HG02763 (cell line): Measurements from ENCODE around the gene MAF.

Source experiments
- ATAC-seq: cut with Tn5 transposase; IDR thresholded peaks from one replicate; pipeline ENCODE4 v1.9.1; 2021; ENCODE audit warnings: mild to moderate bottlenecking, moderate library complexity; ENCODE audit not compliant: unreplicated experiment

Gene MAF

DNA sequence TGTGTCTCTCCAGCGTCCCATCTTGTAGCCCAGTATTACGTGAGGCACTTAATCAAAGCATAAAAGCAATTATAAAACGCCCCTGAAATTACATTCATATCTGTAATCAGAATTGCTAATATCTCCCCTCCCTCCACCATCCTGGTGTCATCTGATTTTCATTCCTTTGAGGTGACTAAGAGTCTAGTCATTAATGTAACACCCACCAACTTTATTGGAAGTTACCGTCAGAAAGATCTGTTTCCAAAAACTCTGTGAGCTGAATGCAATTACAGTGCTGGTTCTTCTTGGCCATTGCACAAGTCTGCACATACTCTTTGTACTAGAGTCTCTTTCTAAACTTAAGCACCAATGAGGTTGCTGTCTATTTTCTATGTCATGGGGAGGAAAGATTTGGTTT is 12.5 kb upstream of the MAF start:
- no peak for ATAC-seq

DNA sequence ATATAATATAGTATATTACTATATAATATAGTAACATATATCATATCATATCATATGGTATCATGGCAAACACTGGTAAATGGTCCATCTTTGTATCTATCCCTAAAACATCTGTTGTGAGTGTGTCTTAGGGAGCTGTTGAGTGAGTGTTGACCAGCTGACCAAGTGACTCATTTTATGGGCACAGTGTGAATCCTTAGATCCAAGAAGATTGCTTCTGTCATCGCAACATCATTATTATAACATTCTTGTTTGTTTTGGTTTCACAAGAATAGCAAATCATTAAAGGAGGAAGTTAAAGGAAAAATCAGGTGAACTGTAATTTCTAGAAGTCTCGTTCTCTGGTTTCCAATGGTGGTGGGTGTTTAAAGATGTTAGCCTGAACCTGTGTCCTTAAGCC is 11.7 kb upstream of the MAF start:
- ATAC-seq = no peak

DNA sequence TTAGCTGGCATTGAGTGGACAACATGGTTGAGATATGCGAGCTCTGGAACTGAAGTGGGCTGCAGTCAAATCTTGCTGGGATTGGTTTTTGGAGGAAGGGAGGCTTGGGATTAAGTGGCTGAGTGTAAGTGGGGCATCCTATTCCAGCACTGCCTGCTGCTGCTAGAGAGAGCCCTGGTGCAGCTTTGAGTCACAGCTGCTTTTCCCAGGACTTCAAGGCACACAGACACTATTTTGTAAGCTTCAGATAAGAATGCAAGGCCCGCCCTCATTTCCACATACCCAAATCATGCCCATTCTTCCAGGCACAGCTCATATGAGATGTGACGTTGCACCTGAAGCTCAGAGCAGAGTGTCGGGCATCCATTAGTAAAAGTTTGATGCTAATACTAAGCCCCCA is 10.2 kb upstream of the MAF start:
- no peak for ATAC-seq

DNA sequence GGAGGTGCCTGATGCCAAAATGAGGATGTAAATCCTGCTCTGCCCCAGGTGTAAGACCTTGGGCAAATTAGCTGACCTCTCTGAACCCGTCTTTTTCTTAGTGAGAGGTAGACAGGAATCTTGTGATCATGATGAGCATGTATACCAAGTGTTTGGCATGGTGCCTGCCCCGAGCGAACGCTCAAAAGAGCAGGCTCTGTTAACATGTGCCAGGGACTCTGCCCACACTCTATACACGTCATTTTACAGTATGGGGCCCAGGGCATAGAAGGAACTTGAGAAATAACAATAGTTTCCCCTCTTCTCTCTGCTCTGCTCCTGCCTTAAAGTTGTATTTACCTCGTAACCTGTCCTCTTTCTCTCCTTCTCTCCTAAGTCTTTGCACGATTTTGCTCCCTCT is 9.3 kb upstream of the MAF start:
- ATAC-seq = no peak

DNA sequence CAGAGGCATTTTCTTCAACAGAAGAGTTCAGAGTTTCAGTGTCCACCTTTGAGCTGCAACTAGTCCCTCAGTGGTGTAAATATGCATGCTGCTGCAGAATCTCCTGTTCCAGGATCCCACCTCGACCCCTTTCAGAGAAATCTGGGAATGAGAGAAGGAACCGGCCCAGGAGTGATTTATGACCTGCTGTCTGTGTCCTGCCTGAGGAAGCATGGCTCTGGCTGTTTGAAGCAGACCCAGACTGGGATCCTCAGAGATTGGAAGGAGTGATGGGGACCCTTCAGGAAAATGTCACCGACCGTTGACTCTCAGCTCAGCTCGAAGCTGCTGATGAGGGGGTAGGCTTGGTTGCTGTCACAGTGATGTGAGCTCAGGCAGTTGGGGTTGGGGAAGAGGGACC is 8.4 kb upstream of the MAF start:
- ATAC-seq = no peak

DNA sequence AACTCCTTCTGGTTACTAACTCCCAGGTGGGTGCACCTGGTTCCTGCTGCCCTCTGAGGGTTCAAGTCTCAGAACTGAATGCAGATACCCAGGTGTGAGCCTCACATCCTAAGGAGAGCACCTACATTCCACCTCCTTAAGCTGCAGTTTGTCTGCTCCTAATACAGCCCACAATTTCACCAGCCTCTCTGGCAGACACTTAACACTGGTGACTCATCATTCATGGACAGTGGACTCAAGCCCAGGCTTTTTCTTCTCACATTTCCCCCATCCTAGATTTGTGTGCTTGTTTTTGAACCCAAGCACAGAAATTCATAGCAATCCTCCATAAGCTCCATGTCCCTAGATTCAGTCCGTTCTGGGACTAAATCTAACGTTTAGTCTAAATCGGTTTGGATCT is 7.0 kb upstream of the MAF start:
- ATAC-seq = no peak

DNA sequence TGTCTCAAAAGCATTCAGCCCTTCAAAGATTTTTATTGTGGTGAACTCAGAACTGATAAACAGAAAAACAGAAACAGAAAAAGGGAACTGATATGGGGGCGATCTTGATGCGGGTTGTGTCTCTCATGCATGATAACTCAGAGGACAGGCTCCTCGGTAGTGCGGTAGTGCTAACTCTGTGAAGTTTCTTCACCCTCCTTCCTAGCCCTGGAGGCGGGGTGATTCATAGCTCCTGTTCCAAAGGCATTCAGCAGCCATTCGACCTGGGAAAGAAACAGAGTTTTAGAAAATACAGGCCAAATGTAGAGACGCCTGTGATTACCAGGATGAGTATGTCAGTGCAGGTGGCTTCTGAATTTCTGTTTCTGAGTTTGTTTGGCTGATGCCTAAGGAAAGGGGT is 5.5 kb upstream of the MAF start:
- ATAC-seq = no peak

DNA sequence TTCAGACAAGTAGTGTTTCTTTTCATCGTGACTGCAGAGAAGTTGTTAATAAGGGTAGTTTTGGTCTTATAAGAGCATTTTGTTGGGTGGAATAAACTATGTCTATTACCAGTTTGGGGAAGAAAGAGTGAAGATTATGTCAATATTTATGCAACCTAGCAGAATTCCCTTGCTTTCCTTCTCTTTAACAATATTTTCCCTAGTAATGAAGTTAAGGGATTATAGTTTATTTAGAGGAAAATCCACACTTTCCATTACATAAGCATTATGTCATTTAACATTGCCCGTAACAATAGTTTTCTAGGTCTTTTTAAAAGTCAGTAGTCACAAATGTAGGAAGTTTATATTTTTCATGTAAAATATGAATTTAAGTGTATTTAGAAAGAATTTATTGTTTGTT is 2.5 kb upstream of the MAF start:
- ATAC-seq = no peak

DNA sequence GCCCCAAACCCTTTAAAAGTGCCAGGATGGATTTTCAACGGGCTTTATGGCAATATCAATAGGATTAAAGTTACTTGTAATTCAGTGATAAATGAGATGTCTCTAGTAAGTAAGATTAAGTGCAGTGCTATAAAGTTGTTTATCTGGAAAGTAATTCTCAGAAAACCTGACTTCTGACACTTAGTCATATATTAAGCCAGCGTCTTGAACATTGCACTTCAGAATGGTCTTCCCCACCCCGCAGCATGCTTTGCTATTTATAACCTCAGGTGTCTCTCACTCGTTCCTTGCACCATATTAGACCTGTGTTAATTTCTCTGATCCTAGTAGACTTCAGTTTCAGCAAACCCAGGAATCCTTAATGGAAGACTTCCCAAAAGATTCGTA is 2.1 kb upstream of the MAF start:
- no peak for ATAC-seq

DNA sequence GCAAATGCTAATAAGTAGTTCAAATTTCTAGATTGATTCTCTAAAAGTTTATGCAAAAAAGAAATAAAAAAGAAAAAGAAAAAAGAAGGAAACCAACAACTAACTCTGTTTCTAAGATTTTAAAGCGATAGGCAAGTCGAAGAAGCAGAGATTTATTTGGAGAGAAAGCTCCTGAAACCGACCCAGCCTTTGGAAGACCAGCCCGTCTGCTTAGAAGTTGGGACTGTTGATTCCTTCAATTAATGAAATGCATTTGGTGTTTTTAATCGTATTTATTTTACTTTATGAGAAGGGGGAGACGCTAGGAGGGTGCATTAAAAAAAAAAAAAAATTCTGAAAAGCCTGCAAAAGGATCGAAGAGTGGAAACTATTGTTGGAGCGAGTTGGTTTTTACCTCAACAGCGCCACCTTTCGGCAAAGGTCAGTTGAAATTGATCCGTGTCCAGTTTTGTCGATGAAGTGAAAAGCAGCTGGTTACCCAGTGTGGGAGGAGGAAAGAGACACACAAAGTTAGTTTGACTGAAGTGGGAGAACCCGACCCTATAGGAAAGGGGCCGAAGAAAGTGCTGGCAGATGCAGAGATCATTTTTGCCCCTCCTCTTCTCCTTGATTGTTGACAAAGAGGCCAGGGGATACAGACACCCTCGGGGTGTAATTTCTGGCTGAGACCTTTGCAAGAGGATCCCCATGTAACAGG is 1.5 kb upstream of the MAF start:
- no peak for ATAC-seq

DNA sequence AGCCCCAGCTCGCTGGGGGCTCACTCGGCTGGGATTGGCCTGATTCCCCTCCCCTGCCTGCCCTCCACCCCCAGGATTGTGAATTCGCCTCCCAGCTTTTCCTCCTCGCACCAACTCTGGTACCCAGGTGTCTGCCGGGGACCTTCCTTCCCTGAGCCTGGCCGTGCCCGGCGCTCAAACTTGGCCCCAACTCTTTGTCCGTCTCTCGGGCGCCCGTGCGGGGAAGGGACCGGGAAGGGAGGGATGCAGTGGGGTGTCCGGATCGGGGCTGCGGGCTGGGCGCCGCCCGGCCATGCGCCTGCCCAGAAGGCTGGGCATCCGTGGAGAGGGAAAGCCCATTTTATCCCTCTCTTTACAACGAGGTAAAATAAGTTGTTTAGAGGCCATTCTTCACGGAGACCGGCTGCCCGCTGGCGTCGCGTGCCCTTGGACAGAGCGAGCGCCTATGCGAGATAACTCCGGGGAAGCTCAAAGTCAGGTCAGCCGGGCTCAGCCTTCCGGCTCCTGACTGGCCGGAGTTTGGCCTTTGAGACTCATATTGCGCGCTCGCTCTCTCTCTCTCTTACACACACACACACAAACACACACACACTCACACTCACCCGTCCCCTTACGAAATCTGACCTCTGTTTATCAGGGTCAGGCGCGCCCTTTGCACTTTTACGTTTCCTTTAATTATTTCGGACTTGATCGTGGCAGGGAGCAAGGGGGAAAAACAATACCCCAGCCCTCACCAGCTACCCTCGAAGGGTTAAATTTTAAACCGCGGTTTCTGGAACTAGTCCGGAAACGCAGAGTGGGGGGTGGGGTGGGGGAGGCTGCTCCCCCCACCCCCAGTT is 774 bp upstream of the MAF start:
- ATAC-seq = no peak

DNA sequence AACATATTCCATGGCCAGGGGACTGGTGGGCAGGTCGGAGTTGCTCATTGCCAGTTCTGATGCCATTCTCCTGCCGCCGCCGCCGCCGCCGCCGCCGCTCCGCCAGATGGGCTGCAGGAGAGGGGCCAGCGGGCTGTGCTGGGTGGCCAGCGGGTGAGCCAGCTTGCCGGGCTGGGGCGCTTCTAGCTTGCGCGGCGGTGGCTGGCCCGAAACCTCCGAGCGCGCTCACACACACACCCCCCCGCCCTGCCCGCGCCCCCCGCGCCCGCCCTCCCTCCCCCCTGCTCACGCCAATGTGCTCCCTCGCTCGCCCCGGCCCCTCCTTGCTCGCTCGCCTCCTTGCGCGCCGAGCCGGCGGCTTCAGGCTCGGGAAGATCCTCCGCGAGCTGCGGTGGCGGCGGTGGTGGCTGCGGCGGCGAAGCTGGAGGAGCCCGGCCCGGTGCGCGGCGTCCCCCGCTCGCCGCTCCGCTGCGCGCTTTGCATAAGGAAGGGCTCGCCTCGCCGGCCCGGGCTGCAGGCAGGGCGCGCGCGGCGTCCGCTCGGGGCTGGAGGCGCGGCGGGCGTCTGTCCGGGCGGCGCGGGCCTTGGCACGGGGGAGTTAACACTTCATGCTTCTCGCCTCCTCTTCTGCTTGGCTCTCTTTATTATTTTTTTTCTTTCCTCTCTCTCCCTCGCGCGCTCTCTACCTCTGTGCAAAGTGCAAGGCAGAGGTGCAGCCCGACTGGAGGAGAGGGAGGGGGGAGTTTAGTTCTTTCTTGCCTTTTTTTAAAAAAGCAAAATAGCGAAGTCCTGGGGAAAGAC is 500 bp downstream of the MAF start:
- ATAC-seq = no peak

DNA sequence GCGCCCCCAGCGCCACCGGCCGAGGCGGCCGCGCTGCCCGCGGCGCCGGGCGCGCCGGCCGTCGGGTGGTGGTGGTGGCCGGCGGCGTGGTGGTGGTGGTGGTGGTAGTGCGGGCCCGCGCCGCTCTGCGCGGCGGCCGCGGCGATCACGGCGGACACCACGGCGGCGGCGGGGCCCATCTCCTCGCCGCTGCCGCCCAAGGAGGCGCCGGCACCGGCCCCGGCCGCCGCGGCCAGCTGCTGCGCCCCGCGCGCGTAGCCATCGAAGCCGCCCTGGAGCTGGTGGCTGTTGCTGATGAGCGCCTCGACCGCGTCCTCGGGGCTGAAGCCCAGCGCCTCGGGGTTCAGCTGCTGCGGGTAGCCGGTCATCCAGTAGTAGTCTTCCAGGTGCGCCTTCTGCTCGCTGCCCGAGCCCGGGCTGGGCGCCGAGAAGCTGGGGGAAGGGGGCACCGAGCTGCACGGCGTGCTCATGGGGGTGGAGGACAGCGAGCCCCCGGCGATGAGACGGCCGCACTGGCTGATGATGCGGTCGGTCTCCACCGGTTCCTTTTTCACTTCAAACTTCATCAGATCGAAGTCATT is 1.2 kb downstream of the MAF start:
- no peak for ATAC-seq

DNA sequence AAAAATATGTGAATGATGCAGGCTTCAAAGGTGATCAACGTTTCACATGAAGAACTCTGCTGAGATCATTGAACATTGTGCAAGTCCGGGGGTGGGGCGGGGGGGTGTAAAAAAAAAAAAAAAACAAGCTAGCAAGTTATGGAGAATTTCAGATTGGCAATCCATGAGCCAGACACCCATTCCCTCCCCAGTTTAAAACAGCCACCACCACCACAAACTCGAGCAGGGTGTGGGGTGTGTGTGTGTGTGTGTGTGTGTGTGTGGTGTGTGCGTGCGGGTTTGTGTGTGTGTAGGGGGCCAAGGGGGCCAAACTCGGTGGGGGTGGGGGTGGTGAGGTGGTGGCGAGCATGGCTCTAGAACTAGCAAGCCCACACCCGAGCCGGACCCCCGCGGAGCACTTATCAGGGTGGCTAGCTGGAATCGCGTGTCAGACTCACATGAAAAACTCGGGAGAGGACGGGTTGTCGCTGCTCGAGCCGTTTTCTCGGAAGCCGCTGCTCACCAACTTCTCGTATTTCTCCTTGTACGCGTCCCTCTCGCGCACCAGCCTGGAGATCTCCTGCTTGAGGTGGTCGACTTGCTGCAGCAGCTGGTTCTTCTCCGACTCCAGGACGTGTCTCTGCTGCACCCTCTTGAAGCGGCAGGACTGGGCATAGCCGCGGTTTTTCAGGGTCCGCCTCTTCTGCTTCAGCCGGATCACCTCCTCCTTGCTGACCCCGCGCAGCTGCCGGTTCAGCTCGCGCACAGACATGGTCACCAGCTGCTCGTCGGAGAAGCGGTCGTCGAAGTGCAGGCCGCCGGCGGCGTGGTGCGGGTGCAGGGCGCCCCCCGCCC is 2.0 kb downstream of the MAF start:
- no peak for ATAC-seq

DNA sequence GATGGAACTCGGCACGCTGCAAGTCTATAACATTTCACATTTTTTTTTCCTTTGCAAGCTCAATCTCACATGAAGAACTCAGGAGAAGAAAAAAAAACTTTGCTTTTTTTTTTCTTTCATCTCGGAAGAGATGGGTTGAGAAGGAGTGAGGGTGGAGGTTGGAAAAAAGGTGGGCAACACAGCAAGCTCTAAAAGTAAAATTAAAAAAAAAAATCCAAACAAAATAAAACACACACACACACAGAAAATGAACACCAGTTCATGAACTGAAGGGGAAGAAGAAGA is 2.5 kb downstream of the MAF start:
- no peak for ATAC-seq

DNA sequence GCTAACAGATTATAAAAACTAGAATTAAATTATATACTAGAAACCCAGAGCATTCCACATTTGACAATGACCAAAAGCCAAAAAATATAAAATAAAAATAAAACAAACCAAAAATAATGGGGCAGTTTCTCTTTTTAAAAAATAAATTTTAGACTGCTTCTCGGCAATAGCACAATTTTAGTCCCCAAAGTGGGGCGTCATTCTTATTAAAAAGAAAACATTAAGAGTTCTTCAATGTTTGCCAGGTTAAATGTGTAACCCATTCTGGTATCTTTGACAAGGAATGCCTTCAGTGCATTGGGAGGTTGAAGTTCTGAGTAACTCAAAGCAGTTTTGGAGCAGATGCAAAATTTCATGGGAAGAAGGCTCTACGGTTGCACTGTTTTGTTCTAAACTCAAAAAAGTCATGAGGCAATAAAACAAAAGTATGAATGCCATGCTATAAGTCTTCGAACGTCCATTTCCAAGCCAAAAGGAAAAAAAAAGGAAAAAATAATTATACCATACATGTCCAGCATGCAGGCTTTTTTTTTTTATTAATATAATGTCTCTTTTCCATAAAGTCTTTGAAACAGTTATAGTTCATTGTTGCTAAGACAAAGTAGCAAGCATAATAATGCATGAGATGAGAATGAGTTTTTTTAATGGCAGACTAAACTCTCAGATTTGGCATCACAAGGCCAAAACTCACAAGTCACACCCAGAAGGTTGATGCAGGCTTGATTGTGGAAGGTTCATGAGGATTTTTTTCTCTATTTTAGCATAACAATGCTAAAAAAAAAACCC is 3.1 kb downstream of the MAF start:
- ATAC-seq = no peak

DNA sequence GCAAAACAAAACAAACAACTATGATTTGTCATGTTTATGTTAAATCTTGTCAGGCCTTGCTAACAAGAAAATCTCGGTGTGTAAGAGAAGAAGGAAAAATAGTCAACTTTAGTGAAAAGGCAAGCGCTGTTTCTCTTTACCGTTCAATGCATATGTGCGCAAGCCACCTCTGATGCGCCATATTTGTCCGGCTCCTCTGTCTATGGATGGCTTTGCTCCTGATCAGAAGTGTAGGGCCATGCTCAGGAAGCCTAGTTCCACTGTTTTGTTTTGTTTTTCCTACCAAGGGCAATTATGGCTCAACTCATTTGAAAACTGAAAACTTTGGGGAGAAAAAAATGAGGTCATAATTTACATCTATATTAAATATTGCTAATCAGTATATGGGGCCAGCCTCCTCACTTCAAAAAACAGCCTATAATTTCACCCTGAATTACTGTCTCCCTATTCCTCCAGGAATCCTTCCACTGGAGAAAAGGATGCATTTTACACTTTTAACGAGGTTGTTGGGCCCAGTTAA is 4.5 kb downstream of the MAF start:
- ATAC-seq = no peak

DNA sequence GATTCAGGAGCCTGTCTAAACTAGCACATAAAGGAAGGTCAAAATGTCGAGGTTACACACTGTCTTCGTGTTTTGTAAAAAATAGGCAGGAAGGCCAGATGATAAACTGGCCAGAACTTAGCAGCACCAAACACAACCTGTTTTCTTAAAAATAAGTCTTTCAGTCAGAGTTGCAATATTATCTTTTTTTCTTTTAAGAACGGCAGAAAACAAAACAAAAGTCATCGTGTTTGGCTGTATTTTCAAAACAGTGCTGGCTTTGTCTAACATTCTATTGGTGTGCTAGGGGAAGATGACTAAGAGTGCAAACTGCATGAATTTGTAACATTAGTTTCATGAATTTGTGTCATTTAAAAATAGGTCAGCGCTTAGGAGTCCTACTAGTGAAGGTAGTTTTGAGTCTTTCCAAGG is 5.3 kb downstream of the MAF start:
- ATAC-seq = no peak

DNA sequence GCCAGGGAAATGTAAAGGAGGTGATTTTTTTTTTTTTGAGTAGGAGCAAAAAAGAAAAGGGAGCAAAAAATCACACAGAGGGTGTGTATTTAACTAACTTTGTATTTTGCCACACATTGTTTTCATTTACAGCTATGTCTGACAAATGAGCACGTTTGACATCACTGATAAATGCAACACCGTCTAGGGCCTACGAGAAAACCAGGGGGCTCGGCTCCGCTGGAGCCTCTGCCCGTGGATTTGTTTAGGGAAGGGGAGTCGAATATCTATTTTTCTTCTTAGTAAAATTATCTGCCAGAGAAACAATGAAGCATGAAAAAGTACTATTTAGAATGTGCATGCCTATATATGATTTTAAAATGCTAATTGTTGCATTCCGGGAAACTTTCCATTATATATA is 6.8 kb downstream of the MAF start:
- no peak for ATAC-seq

DNA sequence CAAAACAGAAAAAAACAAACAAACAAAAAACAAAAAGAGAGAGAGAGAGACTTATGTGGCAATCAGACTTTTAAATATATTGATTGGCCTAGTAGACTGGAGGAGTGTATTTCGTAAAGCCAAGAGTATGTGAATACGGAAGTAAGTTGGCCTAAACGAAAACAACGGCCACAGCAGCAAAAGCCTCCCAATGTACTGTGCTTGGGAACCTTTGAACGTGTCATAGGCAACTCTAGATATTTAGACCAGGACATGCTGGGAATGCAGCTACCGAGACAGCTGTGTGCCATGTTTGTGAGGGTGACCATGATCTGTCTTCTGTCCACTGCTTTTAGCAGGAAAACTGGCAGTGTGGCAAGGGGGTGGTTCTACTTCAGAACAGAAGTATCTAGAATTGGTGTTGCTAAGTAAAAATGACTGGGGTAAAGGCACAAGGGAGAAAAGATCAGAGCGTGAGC is 7.4 kb downstream of the MAF start:
- ATAC-seq = no peak
